AG04450 (cell line): ENCODE data around the gene BMPR1A. TPM values are rescaled to one million over a fixed set of nuclear protein-coding genes. Genes with fewer than 3 reads are reported as not detected.
A peak's percentile ranks its signal among the peaks of the same experiment; 100 is the strongest.

Source experiments
- CTCF ChIA-PET: fragments of 300-600, 350-600 bp; formaldehyde crosslinking; extraction: SDS; loops from one replicate; lab custom pipeline; 2022; ENCODE audit warnings: antibody characterized with exemption, inconsistent platforms; lab: Charles Lee
- POLR2A ChIA-PET: fragments of 350-600 bp; formaldehyde crosslinking; extraction: SDS; loops from one replicate; lab custom pipeline; 2021; ENCODE audit warnings: antibody characterized with exemption, inconsistent platforms; lab: Yijun Ruan, JAX
- DNase-seq: peaks from one replicate; pipeline ENCODE4 v3.0.0-alpha.2; 2011; ENCODE audit warnings: low read depth, low spot score
- H3K27ac ChIP-seq: one replicate; pipeline ENCODE4 v1.5.1; 2012; ENCODE audit warnings: low read depth, low read length, control low read depth
- H3K27me3 ChIP-seq: one replicate; pipeline ENCODE4 v1.6.0; 2012; ENCODE audit warnings: low read length; ENCODE audit not compliant: control insufficient read depth, insufficient read depth
- H3K4me3 ChIP-seq: 2 replicates; pipeline ENCODE4 v1.5.1; 2011; ENCODE audit warnings: mild to moderate bottlenecking, low read depth, low read length, control low read depth
- H3K9me3 ChIP-seq: 2 replicates; pipeline ENCODE4 v1.5.1; 2012; ENCODE audit warnings: low read length; ENCODE audit not compliant: control insufficient read depth, insufficient read depth
- polyA plus RNA-seq: library from polyadenylated mRNA; depleted of rRNA; stranded (reverse); fragments of >200 nt; gene quantifications from 2 replicates; pipeline ENCODE4 v1.2.3, GENCODE V29; 2011
- TF ChIP-seq, protein P1 (sequence below): IDR thresholded peaks from 2 replicates; pipeline ENCODE4 v1.5.1; 2011; ENCODE audit warnings: low read depth, low read length, control low read depth, inconsistent platforms

Gene BMPR1A
- polyA plus RNA-seq, 1 experiment, result 41.9 TPM

DNA sequence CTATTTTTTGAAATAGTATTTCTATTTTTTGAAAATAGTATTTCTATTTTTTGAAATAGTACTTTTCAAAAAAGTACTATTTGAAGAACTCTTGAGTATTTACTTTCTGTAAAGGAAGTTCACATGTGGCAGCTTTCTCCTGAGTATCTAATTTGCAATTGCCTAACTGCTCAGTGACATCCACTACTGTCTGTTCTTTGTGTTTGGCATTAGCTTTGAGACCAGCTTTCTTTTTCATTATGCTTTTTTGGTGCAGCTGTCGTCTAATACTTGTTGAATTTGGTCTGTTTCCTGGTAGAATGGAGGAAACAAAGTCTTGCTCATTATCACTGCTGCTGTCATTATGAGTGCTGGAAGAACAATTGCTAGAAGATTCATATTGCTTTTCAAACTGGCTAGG, 99.1 kb downstream of the BMPR1A start:
- ChIA-PET POLR2A (no interaction called here), CTCF (no interaction called here)
- H3K27me3 ChIP-seq, result no peaks in the 10 kb centered on the region
- no peak for DNase-seq
- H3K9me3 ChIP-seq, result no peaks in the 10 kb centered on the region
- H3K4me3 ChIP-seq, result no peak overlapping the region
- TF ChIP-seq, protein P1, sequence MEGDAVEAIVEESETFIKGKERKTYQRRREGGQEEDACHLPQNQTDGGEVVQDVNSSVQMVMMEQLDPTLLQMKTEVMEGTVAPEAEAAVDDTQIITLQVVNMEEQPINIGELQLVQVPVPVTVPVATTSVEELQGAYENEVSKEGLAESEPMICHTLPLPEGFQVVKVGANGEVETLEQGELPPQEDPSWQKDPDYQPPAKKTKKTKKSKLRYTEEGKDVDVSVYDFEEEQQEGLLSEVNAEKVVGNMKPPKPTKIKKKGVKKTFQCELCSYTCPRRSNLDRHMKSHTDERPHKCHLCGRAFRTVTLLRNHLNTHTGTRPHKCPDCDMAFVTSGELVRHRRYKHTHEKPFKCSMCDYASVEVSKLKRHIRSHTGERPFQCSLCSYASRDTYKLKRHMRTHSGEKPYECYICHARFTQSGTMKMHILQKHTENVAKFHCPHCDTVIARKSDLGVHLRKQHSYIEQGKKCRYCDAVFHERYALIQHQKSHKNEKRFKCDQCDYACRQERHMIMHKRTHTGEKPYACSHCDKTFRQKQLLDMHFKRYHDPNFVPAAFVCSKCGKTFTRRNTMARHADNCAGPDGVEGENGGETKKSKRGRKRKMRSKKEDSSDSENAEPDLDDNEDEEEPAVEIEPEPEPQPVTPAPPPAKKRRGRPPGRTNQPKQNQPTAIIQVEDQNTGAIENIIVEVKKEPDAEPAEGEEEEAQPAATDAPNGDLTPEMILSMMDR, result no peak
- H3K27ac ChIP-seq, result no peak overlapping the region

DNA sequence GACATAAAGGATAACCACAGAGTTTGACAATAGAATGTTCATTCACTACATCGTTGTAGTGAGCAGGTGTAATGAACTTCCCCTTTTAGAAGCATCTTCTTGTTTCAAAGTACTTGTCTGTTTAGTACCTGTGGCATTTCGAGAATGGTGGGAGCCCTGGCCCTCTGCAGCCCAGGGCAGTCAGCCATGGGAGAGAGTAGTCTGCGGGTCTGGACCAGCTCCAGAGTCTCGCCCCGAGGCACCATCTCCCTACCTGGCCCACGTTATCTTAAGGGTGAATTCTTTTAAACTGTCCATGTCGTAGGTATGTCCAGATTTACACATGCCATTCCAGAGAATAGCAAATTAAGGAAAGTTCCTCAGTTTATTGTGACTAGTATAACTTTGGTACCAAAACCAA, 99.7 kb downstream of the BMPR1A start:
- ChIA-PET CTCF (no interaction called here), POLR2A (no interaction called here)
- no peak for DNase-seq
- H3K27me3 ChIP-seq, result no peaks in the 10 kb centered on the region
- H3K4me3 ChIP-seq, result no peak overlapping the region
- H3K27ac ChIP-seq, result no peak overlapping the region
- TF ChIP-seq, protein P1, result no peak
- H3K9me3 ChIP-seq, result no peaks in the 10 kb centered on the region

DNA sequence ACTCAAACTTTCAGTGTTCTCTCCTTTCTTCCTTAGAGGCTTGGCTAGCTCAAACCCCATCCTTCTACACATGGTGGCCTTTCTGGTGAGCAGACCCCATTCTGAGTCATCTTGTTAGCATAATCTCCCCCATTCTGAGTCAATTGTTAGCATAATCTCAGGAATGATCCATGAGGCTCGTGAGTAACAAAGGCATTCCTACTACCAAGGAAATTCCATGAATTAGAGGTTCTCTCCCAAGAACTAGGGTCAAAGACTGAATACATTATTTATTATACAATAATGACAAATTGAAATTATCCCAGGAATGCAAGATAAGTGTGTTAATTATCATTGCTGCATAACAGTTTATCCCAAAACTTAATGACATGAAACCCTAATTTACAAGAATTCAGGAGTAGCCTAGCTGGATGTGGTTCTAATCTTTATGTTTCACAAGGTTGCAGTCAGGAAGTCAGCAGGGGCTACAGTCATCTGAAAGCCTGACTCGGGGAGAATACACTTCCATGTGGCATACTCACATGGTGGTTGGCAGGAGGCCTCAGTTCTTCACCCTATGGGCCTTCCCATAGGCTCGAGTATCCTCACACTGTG, 100.8 kb downstream of the BMPR1A start:
- no peak for DNase-seq
- Histone ChIP-seq H3K27me3 (no peaks in the 10 kb centered on the region), H3K4me3 (no peak overlapping the region), H3K9me3 (no peaks in the 10 kb centered on the region), H3K27ac (peak overlapping the region; percentile 76)
- TF ChIP-seq, protein P1, result no peak
- ChIA-PET POLR2A (no interaction called here), CTCF (interaction anchor here (0.7 kb wide), 1 partner anchor 163 kb away, joined by 3 read pairs; no protein-coding TSS in a partner anchor)

DNA sequence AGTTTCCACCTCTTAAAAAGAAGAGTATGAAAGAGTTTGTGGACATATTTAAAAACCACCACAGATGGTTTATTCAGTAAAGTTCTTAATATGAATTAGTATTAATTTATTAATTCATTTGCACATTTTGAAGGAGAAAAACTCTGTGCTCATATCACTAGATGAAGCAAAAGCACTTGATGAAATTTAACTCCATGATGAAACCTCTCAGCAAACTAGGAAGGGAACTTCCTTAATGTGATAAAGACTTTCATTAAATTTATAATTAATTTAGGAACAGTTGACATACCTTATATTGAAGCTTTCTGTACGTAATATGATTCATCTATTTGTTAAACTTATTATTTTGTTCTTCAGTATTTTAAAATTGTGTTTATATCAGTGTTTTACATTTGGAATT, 101.6 kb downstream of the BMPR1A start:
- Histone ChIP-seq H3K9me3 (no peaks in the 10 kb centered on the region), H3K27me3 (no peaks in the 10 kb centered on the region), H3K4me3 (no peak overlapping the region), H3K27ac (no peak overlapping the region)
- DNase-seq, result no peak
- POLR2A ChIA-PET, result no interaction called here
- TF ChIP-seq, protein P1, result no peak
- CTCF ChIA-PET, result no interaction called here

DNA sequence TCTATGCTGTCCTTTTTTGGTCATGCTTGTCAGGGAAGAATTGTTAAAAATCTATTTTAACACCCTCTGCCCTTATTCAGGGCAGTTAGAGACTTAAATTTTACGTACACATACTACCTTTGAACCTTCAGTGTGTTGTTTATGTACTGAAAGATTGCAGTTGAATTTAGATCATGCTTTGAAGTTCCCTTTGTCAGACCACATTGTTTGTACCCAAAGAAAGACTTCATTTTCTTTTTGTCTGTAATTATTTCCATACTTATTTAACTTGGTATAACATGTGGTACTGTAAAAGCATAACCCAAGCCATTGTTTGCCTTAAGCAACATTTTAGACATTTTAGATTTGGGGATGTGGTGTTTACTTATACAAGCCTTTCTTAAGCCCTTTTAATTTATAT, 104.9 kb downstream of the BMPR1A start:
- TF ChIP-seq, protein P1, result no peak
- no peak for DNase-seq
- H3K27me3 ChIP-seq, result no peaks in the 10 kb centered on the region
- H3K4me3 ChIP-seq, result no peak overlapping the region
- POLR2A ChIA-PET, result no interaction called here
- H3K9me3 ChIP-seq, result no peaks in the 10 kb centered on the region
- CTCF ChIA-PET, result no interaction called here
- H3K27ac ChIP-seq, result no peak overlapping the region
